GM12878 (cell line): ENCODE data around the gene SYNGR3. TPM values are rescaled to one million over a fixed set of nuclear protein-coding genes. Genes with fewer than 3 reads are reported as not detected.

Source experiments
- ATAC-seq: fragments of 200-7000 bp; cut with Tn5 transposase; 3 replicates; pipeline ENCODE4 v1.9.1; 2020; ENCODE audit warnings: mild to moderate bottlenecking, moderate library complexity
- BruUV-seq: library from RNA; stranded (reverse); fragments of 400-500 nt; replicated peaks from 2 replicates; lab custom pipeline; 2021; lab: Mats Ljungman, UMichigan
- CTCF ChIA-PET: fragments of 300-600 bp; sonication (Branson Sonifier 250); formaldehyde crosslinking; extraction: SDS; loops from one replicate; lab custom pipeline; 2021; ENCODE audit warnings: inconsistent platforms; lab: Yijun Ruan, JAX
- POLR2A ChIA-PET: fragments of 350-600 bp; formaldehyde crosslinking; extraction: SDS; loops from one replicate; lab custom pipeline; 2021; ENCODE audit warnings: inconsistent platforms; lab: Charles Lee
- RAD21 ChIA-PET: fragments of 300-600 bp; sonication (Branson Sonifier 250); formaldehyde crosslinking; loops from one replicate; lab custom pipeline; 2023; ENCODE audit warnings: antibody characterized with exemption; ENCODE audit not compliant: unreplicated experiment; lab: Charles Lee
- SMC1A ChIA-PET: fragments of 300-600 bp; sonication (Branson Sonifier 250); formaldehyde crosslinking; loops from one replicate; lab custom pipeline; 2023; ENCODE audit not compliant: unreplicated experiment, uncharacterized antibody; lab: Charles Lee
- DNase-seq: peaks from one replicate; pipeline ENCODE4 v3.0.0-alpha.2; 2011; ENCODE audit warnings: low read depth, low spot score
- FAIRE-seq: peaks from 3 replicates; lab custom pipeline; 2011; peaks lifted over from hg19 to GRCh38; lab: Jason Lieb, UNC
- H2AFZ ChIP-seq: 2 replicates; pipeline ENCODE4 v1.6.0; 2011; ENCODE audit warnings: low read depth, low read length, control low read depth; ENCODE audit not compliant: control insufficient read depth
- H3K27ac ChIP-seq: 2 replicates; pipeline ENCODE4 v1.5.1; 2011; ENCODE audit warnings: control low read depth; ENCODE audit not compliant: control insufficient read depth, insufficient read depth
- H3K27me3 ChIP-seq, 2 experiments: replicated peaks in 1 of 2; 2 replicates each; pipeline versions ENCODE4 v1.6.0 to v1.6.1; 2011; ENCODE audit warnings: low read length in 1 of 2; ENCODE audit not compliant: control insufficient read depth in 2 of 2, insufficient read depth in 2 of 2
- H3K36me3 ChIP-seq, 2 experiments: 2 replicates each; pipeline ENCODE4 v1.5.1; 2011; ENCODE audit warnings: low read length in 1 of 2; ENCODE audit not compliant: control insufficient read depth in 2 of 2, insufficient read depth in 2 of 2
- H3K4me1 ChIP-seq: 2 replicates; pipeline ENCODE4 v1.6.1; 2011; ENCODE audit warnings: mild to moderate bottlenecking, low read length, moderate library complexity, mixed read lengths; ENCODE audit not compliant: control insufficient read depth, insufficient read depth
- H3K4me2 ChIP-seq: 2 replicates; pipeline ENCODE4 v1.6.0; 2011; ENCODE audit warnings: control low read depth; ENCODE audit not compliant: control insufficient read depth, insufficient read depth
- H3K4me3 ChIP-seq: fragments of 200-600 bp; sonication (generic); 2 replicates; pipeline ENCODE4 v1.5.1; 2016
- H3K79me2 ChIP-seq: 2 replicates; pipeline ENCODE4 v1.6.0; 2011; ENCODE audit warnings: low read length; ENCODE audit not compliant: control insufficient read depth, insufficient read depth
- H3K9ac ChIP-seq: 2 replicates; pipeline ENCODE4 v1.8.0; 2011; ENCODE audit warnings: low read length, control low read depth, mixed read lengths; ENCODE audit not compliant: control insufficient read depth, insufficient read depth
- H3K9me3 ChIP-seq: replicated peaks from 3 replicates; pipeline ENCODE4 v1.5.1; 2011; ENCODE audit warnings: mild to moderate bottlenecking, low read length; ENCODE audit not compliant: control insufficient read depth, insufficient read depth
- H4K20me1 ChIP-seq: 2 replicates; pipeline ENCODE4 v1.6.0; 2011; ENCODE audit not compliant: control insufficient read depth, insufficient read depth
- CTCF ChIP-seq, 3 experiments: IDR thresholded peaks in 2 of 3; conservative IDR thresholded peaks in 1 of 3; 2 replicates each; pipeline ENCODE4 v1.5.1; 2011; ENCODE audit warnings: low read depth in 3 of 3, low read length in 3 of 3, mild to moderate bottlenecking in 3 of 3, control low read depth in 2 of 3, moderate library complexity in 2 of 3, inconsistent platforms in 1 of 3, mixed read lengths in 1 of 3; ENCODE audit not compliant: control insufficient read depth in 2 of 3, insufficient read depth in 1 of 3; ENCODE audit errors: extremely low read depth in 1 of 3
- EZH2 ChIP-seq: IDR thresholded peaks from 2 replicates; pipeline ENCODE4 v1.6.1; 2012; ENCODE audit warnings: low read depth, mild to moderate bottlenecking, control low read depth, inconsistent platforms, low read length, borderline replicate concordance; ENCODE audit not compliant: control insufficient read depth
- IKZF1 ChIP-seq: fragments of 450-650 bp; conservative IDR thresholded peaks from 2 replicates; pipeline ENCODE4 v1.6.1; 2017; ENCODE audit warnings: antibody characterized with exemption, mild to moderate bottlenecking
- LARP7 ChIP-seq: fragments of 450-650 bp; IDR thresholded peaks from 2 replicates; pipeline ENCODE4 v1.6.1; 2017; ENCODE audit warnings: mild to moderate bottlenecking
- ZNF622 ChIP-seq: fragments of 450-650 bp; IDR thresholded peaks from 2 replicates; pipeline ENCODE4 v1.6.1; 2017; ENCODE audit warnings: mild to moderate bottlenecking, inconsistent platforms
- whole genome bisulfite sequencing: methylation state at CpG from one replicate; pipeline ENCODE4 v1.1.6; 2016; ENCODE audit warnings: low lambda C conversion rate; ENCODE audit not compliant: insufficient replicate concordance, insufficient coverage; ENCODE audit errors: missing lambda C conversion rate; 5-methylcytosine and 5-hydroxymethylcytosine counted together
- in situ Hi-C: fragments of 300-500 bp; cut with MboI; formaldehyde crosslinking; loops from 9 replicates; pipeline ENCODE4 v1.14.3; 2018; ENCODE audit warnings: mixed read lengths
- intact Hi-C: fragments of 100-400 bp; cut with micrococcal nuclease; formaldehyde crosslinking; loops from one replicate; pipeline ENCODE4 v1.14.2; 2022; ENCODE audit not compliant: unreplicated experiment
- polyA plus RNA-seq, 11 experiments: library from polyadenylated mRNA; depleted of rRNA in 4 of 11; unstranded in 6 of 11; stranded (reverse) in 5 of 11; fragments of >200 nt; fragmentation: Nextera tagmentation in 4 of 11; fragmentation: Illumina TruSeq in 1 of 11; extraction: Ambion mirVana in 4 of 11; extraction: Trizol in 1 of 11; gene quantifications; 1 replicate in 1 of 11; 2 replicates in 10 of 11; pipeline versions ENCODE4 v1.2.1 to v1.2.3, GENCODE V29; 2011 to 2016; ENCODE audit warnings: inconsistent platforms in 2 of 11, missing spikeins in 2 of 11, low read depth in 1 of 11
- total RNA-seq, 4 experiments: library from RNA; depleted of rRNA in 3 of 4; stranded (reverse); fragments of >200 nt in 3 of 4; fragmentation: Illumina TruSeq in 1 of 4; extraction: Trizol in 1 of 4; gene quantifications; 2 replicates each; pipeline versions ENCODE4 v1.2.1 to v1.2.3, GENCODE V29; 2013 to 2021
- TF ChIP-seq, protein P1 (sequence below): IDR thresholded peaks from 2 replicates; pipeline ENCODE4 v1.6.1; 2012; ENCODE audit warnings: low read length, inconsistent platforms
- TF ChIP-seq, protein P2 (sequence below): fragments of 450-650 bp; IDR thresholded peaks from 2 replicates; pipeline ENCODE4 v1.6.1; 2017; ENCODE audit warnings: borderline replicate concordance
- TF ChIP-seq, protein P3 (sequence below): fragments of 150-350 bp; IDR thresholded peaks from 2 replicates; pipeline ENCODE4 v1.6.1; 2014; ENCODE audit warnings: mild to moderate bottlenecking, low read depth, low read length
- TF ChIP-seq, protein P4 (sequence below): fragments of 450-650 bp; IDR thresholded peaks from 2 replicates; pipeline ENCODE4 v1.6.1; 2016; ENCODE audit warnings: mild to moderate bottlenecking

SYNGR3 gene
- total and polyA plus RNA-seq, 10 of the 15 experiments (the other 5 are each of a cell fraction or from before 2014, with no cell fraction given): 1.2 to 18.1 (median 6.6) TPM

- Histone ChIP-seq H3K4me1 (no peaks in the 10 kb centered on the region), H3K79me2 (no peaks in the 10 kb centered on the region), H4K20me1 (peaks cover 5% of the 10 kb centered on the region; the same call in 1 of the 2 replicates), H3K27ac (no peak overlapping the region), H3K4me2 (no peak overlapping the region), H3K36me3 (no peaks in the 10 kb centered on the region), H3K4me3 (no peak overlapping the region), H2AFZ (no peak overlapping the region), H3K9ac (no peak overlapping the region), H3K27me3 (peaks cover 11 to 13% of the 10 kb centered on the region in 2 experiments), H3K9me3 (no peaks in the 10 kb centered on the region)
- RAD21 ChIA-PET: no interaction called here
- intact Hi-C loops (no loop called here), in situ Hi-C loops (no loop called here)
- BruUV-seq: no TSS peak
- FAIRE-seq: no peak
- POLR2A ChIA-PET: no interaction called here
- 58% methylated on average over 16 of the region's 22 CpGs for WGBS
- SMC1A ChIA-PET: interaction anchor here (0.9 kb wide), 1 partner anchor 111 kb away, joined by 4 read pairs; no protein-coding TSS in a partner anchor
- no peak for DNase-seq
- TF ChIP-seq IKZF1: no peak
- no peak for TF ChIP-seq LARP7
- CTCF ChIA-PET: no interaction called here
- ATAC-seq: no peak
Measured at GRCh38 chr16:2029350-2029749, 39.6 kb downstream of the SYNGR3 start.

- H4K20me1 ChIP-seq: peaks cover 5% of the 10 kb centered on the region; the same call in 1 of the 2 replicates
- H3K4me3 ChIP-seq: no peak overlapping the region
- no peaks in the 10 kb centered on the region for H3K9me3 ChIP-seq
- POLR2A ChIA-PET: no interaction called here
- H3K4me2 ChIP-seq: no peak overlapping the region
- H3K4me1 ChIP-seq: no peaks in the 10 kb centered on the region
- intact Hi-C loops: no loop called here
- H3K27me3 ChIP-seq: peaks cover 11 to 13% of the 10 kb centered on the region in 2 experiments
- H3K79me2 ChIP-seq: no peaks in the 10 kb centered on the region
- RAD21 ChIA-PET: interaction anchor here (0.7 kb wide), 1 partner anchor 118 kb away, joined by 3 read pairs; no protein-coding TSS in a partner anchor
- in situ Hi-C loops: no loop called here
- no peak for DNase-seq
- WGBS: 59% methylated on average over 11 of the region's 11 CpGs
- ATAC-seq: no peak
- no peak overlapping the region for H3K9ac ChIP-seq
- no peaks in the 10 kb centered on the region for H3K36me3 ChIP-seq
- BruUV-seq: no TSS peak
- H3K27ac ChIP-seq: no peak overlapping the region
- CTCF ChIA-PET: no interaction called here
- H2AFZ ChIP-seq: no peak overlapping the region
- no peak for FAIRE-seq
- SMC1A ChIA-PET: no interaction called here
- no peak for TF ChIP-seq ZNF622
- TF ChIP-seq EZH2: no peak
- TF ChIP-seq, protein P1, sequence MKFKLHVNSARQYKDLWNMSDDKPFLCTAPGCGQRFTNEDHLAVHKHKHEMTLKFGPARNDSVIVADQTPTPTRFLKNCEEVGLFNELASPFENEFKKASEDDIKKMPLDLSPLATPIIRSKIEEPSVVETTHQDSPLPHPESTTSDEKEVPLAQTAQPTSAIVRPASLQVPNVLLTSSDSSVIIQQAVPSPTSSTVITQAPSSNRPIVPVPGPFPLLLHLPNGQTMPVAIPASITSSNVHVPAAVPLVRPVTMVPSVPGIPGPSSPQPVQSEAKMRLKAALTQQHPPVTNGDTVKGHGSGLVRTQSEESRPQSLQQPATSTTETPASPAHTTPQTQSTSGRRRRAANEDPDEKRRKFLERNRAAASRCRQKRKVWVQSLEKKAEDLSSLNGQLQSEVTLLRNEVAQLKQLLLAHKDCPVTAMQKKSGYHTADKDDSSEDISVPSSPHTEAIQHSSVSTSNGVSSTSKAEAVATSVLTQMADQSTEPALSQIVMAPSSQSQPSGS: no peak
- TF ChIP-seq, protein P2, sequence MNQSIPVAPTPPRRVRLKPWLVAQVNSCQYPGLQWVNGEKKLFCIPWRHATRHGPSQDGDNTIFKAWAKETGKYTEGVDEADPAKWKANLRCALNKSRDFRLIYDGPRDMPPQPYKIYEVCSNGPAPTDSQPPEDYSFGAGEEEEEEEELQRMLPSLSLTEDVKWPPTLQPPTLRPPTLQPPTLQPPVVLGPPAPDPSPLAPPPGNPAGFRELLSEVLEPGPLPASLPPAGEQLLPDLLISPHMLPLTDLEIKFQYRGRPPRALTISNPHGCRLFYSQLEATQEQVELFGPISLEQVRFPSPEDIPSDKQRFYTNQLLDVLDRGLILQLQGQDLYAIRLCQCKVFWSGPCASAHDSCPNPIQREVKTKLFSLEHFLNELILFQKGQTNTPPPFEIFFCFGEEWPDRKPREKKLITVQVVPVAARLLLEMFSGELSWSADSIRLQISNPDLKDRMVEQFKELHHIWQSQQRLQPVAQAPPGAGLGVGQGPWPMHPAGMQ: no peak
- TF ChIP-seq, protein P3, sequence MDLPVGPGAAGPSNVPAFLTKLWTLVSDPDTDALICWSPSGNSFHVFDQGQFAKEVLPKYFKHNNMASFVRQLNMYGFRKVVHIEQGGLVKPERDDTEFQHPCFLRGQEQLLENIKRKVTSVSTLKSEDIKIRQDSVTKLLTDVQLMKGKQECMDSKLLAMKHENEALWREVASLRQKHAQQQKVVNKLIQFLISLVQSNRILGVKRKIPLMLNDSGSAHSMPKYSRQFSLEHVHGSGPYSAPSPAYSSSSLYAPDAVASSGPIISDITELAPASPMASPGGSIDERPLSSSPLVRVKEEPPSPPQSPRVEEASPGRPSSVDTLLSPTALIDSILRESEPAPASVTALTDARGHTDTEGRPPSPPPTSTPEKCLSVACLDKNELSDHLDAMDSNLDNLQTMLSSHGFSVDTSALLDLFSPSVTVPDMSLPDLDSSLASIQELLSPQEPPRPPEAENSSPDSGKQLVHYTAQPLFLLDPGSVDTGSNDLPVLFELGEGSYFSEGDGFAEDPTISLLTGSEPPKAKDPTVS: no peak
- no peak for TF ChIP-seq CTCF (IDR thresholded peaks at IDR 0.05 in 2 of 3, conservative IDR thresholded peaks at IDR 0.05 in 1 of 3; ENCODE audit: control insufficient read depth in 2 of 3, extremely low read depth in 1 of 3, insufficient read depth in 1 of 3, low read depth in 3 of 3, low read length in 3 of 3)
- TF ChIP-seq, protein P4, sequence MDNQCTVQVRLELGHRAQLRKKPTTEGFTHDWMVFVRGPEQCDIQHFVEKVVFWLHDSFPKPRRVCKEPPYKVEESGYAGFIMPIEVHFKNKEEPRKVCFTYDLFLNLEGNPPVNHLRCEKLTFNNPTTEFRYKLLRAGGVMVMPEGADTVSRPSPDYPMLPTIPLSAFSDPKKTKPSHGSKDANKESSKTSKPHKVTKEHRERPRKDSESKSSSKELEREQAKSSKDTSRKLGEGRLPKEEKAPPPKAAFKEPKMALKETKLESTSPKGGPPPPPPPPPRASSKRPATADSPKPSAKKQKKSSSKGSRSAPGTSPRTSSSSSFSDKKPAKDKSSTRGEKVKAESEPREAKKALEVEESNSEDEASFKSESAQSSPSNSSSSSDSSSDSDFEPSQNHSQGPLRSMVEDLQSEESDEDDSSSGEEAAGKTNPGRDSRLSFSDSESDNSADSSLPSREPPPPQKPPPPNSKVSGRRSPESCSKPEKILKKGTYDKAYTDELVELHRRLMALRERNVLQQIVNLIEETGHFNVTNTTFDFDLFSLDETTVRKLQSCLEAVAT: no peak
Measured at GRCh38 chr16:2030036-2030435, 40.3 kb downstream of the SYNGR3 start.
